Central memory CD4-positive, alpha-beta T cell (primary cell): ENCODE data around the gene CNKSR1.

ENCODE experiments used
- DNase-seq: peaks from one replicate; pipeline ENCODE4 v3.0.0; 2022
- total RNA-seq, 3 experiments: gene quantifications; one replicate each; lab custom pipeline; 2026; lab: John Stamatoyannopoulos, UW

Gene CNKSR1, protein sequence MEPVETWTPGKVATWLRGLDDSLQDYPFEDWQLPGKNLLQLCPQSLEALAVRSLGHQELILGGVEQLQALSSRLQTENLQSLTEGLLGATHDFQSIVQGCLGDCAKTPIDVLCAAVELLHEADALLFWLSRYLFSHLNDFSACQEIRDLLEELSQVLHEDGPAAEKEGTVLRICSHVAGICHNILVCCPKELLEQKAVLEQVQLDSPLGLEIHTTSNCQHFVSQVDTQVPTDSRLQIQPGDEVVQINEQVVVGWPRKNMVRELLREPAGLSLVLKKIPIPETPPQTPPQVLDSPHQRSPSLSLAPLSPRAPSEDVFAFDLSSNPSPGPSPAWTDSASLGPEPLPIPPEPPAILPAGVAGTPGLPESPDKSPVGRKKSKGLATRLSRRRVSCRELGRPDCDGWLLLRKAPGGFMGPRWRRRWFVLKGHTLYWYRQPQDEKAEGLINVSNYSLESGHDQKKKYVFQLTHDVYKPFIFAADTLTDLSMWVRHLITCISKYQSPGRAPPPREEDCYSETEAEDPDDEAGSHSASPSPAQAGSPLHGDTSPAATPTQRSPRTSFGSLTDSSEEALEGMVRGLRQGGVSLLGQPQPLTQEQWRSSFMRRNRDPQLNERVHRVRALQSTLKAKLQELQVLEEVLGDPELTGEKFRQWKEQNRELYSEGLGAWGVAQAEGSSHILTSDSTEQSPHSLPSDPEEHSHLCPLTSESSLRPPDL
- 2.6 to 5.2 (median 4.0) reads per million in 3 experiments for total RNA-seq

DNA sequence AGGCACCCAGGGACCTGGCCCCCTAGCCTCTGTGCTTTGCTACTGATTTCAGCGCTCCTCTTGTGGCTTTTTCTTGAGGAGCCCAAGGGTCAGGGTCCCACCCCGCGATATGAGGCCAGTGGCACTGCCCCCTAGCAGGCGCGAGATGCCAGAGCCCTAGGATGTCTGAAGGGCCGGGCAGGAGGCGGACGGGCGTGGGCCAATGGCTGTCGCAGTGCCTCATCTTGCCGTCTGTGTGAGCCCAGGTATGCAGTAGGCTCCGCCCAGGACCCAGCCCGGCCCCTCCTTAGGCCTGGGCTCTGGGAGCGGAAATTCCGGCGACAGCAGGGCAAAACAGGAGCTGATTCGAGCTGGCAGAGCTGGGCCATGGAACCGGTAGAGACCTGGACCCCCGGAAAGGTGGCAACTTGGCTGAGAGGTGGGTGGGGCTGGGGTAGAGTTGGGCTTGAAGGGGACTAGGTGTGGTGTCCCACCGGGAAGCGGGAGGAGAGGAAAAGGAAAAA lies at the start of gene CNKSR1:
TSS of gene CNKSR1 (plus strand) at position 310 of the 503 bp plus-strand sequence. CDS start at position 367, 57 bp downstream.
- no peak for DNase-seq

DNA sequence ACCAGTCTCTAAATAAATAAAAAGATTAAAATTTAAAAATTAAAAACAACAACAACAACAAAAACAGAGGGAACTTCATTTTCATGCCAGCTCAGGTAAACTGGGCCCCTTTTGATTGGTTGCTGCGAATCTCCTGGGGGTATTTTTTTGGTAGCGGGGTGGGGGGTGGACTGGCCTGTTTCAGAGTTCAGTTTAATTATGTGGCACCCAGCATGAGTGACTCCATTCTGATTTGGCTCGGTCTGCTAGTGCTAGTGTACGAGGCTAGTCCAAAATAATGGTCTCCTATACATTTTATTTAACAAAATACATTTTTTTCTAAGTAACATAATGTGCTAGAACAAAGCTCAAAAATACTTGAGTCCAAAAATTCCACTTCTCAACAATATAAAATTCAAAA lies 47.5 kb upstream of the CNKSR1 start:
- no peak for DNase-seq

DNA sequence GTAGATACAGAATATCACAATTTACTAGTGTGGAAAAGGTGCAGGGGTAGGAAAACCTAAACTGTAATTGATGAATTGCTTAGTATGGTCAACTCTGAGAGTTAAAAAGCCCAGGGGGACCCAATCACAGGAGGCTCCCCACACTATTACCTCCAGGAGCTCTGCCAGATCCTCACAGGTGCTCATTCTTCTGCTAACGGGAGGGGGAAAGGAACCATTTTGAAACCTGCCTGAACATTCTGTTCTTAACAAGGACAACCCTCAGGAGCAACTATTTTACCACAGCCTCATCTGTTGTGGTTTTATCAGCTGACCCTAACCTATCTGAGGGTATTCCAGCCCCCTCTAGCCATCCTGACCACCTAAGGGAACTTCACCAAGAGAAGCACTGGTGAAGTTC lies 46.6 kb upstream of the CNKSR1 start:
- no peak for DNase-seq

DNA sequence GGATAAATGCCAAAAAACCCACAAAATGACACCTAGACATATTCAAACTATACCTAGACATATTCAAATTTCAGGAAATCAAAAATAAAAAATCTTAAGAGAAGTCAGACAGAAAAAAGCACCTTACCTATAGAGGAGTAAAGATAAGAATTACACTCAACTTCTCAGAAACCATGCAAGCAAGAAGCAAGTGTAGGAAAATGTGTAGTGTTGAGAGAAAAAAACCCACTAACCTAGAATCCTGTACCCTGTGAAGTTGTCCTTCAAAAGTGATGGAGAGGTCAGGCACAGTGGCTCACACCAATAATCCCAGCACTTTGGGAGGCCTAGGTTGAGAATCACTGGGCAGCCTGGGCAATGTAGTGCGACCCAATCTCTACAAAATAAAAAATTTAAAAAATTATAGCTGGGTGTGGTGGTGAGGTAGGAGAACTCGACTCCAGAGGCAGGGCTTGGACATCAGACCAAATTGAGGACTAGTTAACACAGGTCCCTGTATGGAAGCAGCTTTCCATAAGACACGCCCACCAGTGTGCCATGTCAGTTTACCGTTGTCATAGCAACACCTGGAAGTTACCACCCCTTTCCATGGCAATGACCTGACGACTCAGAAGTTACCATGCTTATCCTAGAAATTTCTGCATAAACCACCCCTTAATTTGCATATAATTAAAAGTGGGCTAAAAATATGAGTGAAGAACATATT lies 45.0 kb upstream of the CNKSR1 start:
- no peak for DNase-seq

DNA sequence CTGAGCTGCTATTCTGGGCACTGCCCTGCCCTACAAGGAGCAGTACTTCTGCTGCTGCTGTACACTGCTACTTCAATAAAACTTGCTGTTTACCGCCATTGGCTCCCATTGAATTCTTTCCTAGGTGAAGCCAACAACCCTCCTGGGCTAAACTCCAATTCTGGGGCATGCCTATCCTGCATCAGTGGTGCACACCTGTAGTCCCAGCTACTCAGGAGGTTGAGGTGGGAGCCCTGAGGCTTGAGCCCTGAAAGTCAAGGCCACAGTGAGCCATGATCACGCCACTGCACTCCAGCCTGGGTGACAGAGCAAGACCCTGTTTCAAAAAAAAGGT lies 44.5 kb upstream of the CNKSR1 start:
- DNase-seq, result no peak

DNA sequence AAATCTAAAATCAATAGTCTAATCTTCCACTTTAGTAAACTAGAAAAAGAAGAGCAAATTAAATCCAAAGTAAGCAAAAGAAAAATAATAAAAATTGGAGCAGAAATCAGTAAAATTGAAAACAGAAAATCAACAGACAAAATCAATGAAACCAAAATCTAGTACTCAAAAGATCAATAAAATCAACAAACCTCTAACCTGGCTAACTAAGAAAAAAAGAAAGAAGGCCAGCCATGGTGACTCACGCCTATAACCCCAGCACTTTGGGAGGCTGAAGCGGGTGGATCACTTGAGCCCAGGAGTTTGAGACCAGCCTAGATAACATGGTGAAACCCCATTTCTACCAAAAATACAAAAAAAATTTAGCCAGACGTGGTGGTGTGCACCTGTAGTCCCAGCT lies 42.8 kb upstream of the CNKSR1 start:
- no peak for DNase-seq

DNA sequence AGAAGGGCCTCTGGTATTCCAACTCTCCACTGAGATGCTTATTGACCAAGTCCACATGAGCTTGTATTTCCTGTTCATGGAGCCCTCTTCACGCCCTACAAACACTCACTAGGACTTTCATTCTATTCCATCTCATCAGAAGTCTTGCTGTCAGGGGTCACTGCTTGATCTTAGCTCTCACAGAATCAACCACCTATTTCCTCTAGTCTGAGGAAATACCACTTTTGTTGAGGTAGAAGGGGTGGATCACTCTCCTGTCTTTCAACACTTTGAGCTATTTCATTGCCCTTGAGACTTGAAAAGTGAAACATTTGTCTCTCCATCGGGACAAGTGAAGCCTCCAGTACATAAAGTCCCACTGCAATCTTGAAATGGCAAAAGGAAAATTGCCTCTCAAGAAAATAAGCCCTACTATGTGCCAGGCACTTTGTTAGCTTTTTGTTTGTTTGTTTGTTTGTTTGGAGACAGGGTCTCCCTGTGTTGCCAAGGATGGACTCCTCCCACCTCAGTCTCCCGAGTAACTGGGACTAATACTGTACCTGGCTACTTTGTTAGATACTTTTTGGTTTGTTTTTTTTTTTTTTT lies 38.2 kb upstream of the CNKSR1 start:
- DNase-seq, result no peak

DNA sequence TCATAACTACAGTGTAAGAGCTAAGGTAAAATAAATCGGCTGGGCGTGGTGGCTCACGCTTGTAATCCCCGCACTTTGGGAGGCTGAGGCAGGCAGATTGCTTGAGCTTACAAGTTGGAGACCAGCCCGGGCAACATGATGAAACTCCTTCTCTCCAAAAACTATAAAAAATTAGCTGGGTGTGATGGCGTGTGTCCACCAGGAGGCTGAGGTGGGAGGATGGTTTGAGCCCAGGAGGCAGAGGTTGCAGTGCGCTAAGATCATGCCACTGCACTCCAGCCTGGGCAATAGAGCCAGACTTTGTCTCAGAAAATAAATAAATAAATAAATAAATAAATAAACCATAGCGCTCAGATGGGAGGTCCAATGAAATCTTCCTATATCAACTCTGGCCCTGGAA lies 35.1 kb upstream of the CNKSR1 start:
- DNase-seq, result no peak

DNA sequence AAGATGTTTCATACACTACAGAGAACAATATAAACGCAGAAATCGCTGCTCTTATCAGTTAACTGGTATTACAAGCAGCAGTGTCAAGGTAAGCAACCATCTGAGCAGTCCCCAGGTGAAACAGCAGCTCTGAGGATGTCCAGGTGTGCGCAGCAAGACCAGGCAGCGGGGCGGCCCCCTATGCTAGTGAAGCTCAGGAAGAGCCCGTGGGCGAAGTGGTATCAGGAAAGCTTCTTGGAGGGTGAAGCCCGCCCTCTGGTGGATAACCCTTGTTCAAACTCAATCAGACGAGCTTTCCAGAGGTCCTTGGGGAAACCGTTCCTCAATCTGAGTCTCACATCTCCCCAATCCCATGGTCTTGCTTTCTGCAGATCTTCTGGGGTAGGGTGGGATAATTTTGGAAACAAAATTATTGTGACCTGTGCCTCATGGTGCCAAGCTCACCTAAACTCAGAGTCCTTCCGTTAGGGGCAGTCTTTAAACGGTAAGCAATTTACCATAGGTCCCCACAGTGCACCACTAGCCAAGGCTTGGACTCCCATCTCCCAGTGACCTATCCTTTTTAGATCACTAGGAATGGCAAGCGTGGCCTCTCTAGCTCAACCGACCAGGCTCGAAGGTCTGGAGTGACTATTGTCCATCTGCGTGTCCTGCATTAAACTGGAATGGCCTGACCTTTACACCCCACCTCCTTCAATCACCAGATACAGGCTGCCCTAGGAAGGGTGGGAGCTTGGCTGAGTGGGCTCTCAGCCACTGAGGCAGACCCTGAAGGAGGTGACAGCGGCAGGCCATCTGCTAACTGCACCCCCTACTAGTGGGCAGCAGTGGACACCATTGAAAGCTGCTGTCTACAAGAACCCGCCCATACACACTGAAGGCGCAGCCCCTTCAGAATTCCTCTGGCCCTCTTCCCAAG lies 32.0 kb upstream of the CNKSR1 start:
- peak; percentile 69 for DNase-seq

DNA sequence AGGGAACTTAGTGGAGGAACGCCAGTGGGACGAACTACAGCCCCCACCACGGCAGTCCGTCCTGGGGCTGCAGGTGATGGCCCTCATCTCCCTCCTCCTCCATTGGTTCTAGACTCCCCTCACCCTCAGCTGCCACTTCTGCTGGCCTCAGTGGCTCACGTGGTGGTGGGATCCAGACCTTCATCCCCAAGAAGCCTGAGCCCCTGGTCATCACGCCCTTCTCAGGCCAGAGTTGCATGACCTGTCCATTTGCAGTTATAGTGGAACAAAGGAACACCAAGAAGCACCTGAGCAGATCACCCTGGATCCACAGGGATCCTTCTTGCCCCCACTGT lies 31.4 kb upstream of the CNKSR1 start:
- DNase-seq, result no peak

DNA sequence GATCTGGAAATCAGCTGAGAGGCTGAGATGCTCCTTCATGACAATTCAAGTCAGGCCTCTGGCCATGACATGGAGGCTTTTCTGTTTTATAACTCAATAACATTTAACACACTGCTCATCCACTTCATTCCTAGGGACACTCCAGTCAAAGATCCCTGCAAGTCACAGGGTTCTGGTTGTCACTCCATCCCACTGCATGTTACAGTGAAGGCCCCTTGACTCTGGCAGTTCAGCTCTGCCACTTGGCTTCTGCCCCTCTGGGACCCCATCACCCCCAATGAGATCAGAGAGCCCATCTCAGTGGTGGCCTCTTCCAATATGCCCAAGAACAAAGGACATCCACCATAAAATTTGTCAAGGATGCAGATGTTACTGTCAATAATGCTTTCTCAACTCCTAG lies 28.4 kb upstream of the CNKSR1 start:
- no peak for DNase-seq

DNA sequence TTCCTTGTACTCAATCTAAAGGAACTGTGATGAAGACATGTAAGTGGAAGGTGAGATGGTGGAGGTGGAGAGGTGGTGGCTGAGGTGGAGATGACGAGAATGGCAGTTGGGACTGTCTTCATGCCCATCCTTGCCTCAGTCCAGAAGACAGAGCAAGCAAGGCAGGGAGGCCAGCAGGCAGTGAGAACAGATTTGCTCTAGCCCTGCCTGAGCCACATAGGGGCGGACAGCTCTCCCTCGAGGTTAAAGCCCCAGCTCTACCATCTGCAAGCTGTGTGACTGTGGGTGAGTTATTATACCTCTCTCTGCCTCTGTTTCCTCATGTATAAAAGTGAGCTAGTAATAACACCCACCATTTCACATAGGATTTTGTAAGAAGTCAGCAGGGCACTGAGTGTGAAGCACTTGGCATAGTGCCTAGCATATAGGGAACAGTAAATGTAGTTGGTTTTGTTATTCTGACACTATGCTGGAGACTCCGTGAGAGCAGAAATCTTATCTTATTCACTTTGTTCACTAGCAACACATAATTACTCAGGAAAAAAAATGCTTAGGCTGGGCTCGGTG lies 23.2 kb upstream of the CNKSR1 start:
- no peak for DNase-seq

DNA sequence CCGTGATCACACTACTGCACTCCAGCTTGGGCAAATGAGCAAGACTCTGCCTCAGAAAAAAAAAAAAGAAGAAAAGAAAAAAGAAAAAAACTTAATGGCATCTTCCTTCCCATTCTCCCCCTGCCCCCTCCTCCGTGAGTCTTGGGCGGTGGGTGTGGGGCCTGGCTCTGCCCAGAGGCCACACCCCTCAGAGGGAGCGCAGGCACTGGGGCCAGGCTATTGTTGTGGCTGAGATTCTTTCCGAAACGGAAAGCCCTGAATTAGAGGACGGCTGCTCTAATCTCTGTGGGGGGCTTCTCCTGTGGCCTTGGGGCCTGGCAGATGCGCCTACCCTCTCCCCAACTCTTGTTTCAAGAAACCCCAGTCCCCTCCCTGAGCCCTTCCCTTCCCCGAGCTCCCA lies 22.5 kb upstream of the CNKSR1 start:
- no peak for DNase-seq

DNA sequence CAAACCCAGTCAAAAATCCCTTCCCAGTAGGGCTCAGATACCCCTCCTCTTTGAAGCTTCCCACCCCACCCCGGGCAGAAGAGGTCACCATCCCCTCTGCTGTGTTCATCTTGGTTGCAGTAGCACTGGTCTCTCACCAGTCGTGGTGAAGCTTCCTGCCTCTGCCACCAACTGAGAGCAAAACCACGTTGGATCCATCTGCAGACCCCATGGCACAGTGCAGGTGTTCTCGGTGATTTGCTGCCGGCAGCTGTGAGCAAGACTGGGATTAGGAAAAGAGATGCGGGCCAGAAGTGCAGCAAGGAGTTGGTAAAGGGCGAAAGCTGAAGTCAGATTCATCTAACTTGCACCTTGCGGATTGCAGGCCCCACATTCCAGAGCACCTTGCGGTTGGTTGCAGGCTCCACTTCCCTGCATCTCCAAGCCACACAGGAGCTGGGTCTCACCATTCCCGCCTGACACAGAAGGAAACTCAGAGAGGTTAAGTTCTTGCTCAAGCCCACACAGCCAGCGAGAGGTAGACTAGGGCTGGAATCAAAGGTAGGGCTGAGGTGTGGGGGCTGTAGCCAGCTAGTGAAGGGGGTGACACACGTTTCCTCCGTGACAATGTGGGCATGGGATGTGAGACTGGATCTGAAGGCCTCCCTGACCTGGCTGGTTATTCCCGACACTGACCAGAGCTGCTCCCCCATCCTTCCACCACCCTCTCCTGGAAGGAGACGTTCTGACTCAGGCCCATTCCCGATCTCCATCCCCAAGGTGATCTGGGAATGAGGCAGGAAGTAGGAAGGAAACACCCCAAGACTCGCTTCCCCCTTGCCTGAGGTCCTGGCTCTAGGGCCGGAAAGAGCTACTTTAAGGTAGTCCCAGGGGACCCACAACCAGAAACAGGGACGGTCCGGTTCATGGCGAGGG lies 21.7 kb upstream of the CNKSR1 start:
- no peak for DNase-seq

DNA sequence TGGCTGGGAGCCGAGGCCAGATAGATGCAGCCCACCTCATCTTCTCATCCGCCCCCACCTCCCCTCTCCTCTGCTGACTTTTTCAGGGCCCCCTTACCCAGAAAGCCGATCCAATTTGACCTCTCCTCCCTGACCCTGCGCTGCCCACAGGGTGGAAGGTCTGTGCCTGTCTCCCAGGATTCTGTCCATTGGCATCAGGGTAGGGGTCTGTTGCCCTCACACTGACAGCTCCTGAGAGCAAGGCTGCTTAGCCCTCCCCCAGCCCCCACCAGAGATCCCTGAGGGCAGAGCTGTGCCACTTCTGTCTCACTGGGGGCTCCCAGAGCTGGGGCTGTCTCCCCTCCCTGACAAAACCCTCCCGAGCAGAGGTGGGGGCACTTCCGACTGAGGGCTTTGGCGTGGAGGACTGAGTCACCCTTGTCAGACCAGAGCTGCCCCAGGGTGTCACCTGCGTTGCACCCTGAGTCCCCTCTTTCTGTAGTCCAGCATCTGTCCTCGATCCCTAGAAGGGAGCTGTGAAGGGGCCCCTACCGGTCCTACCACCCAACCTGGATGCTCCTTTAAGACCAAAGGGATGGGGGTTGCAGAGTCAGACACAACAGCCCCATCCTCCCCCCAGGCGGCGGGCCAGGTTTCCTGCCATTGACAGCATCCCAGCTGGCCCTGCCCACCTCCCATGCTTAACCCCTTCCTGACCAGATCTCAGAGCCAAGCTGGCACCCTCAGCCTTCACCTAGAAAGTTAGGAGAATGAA lies 20.8 kb upstream of the CNKSR1 start:
- DNase-seq, result no peak

DNA sequence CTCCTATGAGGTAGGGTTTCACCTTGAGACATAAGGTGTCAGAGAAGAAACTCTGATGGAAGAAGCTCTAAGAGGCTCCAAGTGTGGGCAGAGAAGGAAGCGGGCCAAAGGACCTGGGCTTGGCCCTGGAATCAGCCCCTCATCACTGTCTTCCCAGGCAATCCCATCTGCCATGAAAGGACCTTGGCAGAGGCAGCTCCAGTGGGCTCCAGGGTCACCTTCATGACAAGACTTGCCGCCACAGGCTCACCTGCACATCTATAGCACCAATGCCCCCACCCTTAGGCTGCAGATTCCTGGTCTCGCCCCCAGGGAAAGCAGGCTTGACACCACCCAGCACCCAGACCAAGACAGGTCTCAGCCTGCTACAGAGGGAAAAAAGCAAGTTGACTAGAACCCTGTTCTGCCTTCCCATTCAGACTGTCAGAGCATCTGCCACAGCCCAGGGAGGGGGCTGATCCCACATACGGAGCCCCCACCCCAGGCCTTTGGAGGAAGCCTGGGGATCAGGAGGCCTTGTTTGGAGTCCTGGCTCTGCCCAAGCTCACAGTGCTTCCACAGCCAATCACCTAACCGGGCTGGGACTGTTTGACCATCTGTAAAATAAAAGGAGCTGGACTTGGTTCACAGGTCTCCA lies 18.9 kb upstream of the CNKSR1 start:
- no peak for DNase-seq

DNA sequence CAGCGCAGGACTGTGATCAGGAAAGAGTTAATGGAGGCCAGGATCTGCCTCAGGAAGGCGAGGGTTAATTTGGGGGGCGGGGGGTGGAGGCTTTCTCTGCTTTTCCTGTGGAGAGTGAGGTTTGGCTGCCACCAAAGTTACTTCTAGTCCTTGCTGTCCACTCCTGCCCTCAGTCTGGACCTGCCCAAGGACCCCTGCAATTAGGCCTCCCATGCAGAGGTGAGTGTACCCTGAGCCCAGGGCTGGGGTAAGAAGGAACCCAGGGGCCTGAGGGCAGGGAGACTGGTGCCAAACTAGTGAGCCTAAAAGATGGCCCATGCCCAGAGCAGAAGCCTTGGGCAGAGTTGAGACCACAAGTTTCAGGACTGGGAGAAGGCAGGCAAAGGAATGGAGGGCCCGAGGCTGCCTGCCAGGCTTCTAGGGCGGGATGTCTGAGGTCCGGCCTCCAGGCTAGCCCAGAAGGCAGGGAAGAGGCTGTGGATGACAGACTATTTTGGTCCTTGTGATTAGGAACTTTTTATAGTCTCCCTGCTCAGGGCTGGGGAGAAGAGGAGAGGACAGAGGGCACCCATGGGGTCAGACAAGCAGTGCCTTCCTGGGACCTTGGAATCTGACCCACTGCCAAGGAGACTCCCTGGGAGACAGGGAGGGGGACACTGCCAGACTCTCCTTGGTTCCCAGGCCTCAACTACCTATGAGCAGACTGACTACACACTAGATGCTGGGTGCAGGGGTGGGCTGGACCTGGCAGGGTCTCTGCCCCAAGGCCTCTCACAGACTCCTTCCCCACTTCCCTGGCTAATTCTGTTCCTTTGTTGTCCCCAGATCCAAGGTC lies 18.2 kb upstream of the CNKSR1 start, which contains the start of gene FAM110D:
TSS of gene FAM110D (plus strand) at position 172 of the 835 bp plus-strand sequence. CDS start 2,213 bp downstream, outside the sequence.
- no peak for DNase-seq

DNA sequence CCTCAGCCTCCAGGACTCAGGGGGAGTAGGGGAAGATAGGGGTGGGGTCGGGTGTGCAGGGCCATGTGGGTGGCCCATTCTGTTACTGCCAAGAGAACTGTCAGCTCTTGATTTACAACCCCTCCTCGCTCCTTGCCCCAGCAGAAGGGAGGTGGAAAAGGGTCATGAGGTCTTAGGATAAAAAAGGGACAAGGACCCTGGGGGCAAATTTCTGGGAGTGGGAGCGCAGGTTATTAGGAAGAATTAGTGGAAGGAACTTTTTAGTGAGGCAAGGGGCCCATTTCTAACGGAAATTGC lies 17.6 kb upstream of the CNKSR1 start:
- DNase-seq, result no peak
